H9 (cell line): Measurements from ENCODE around the gene HOXC10. TPM values are rescaled to one million over a fixed set of nuclear protein-coding genes. Genes with fewer than 3 reads are reported as not detected.

Source experiments
- DNase-seq: peaks from one replicate; pipeline ENCODE4 v3.0.0-alpha.2; 2017
- H2AFZ ChIP-seq: one replicate; pipeline ENCODE4 v1.6.1; 2013; ENCODE audit warnings: mild to moderate bottlenecking, low read length, control low read depth, moderate library complexity
- H2AK5ac ChIP-seq: 2 replicates; pipeline ENCODE4 v1.6.1; 2013; ENCODE audit warnings: low read length, control low read depth, mixed read lengths; ENCODE audit not compliant: insufficient read length
- H2BK120ac ChIP-seq: one replicate; pipeline ENCODE4 v1.6.1; 2013; ENCODE audit warnings: low read depth, mild to moderate bottlenecking, low read length, control low read depth, inconsistent platforms; ENCODE audit not compliant: poor library complexity, severe bottlenecking
- H2BK12ac ChIP-seq: 2 replicates; pipeline ENCODE4 v1.6.1; 2013; ENCODE audit warnings: low read length, control low read depth, mixed read lengths, low read depth; ENCODE audit not compliant: insufficient read length
- H2BK15ac ChIP-seq: 2 replicates; pipeline ENCODE4 v1.6.1; 2013; ENCODE audit warnings: low read depth, low read length, control low read depth
- H2BK20ac ChIP-seq: one replicate; pipeline ENCODE4 v1.6.1; 2013; ENCODE audit warnings: low read depth, mild to moderate bottlenecking, low read length, control low read depth, inconsistent platforms; ENCODE audit not compliant: poor library complexity, severe bottlenecking
- H2BK5ac ChIP-seq: 2 replicates; pipeline ENCODE4 v1.6.1; 2013; ENCODE audit warnings: low read length, control low read depth, mixed read lengths; ENCODE audit not compliant: insufficient read length
- H3K14ac ChIP-seq: 2 replicates; pipeline ENCODE4 v1.6.1; 2013; ENCODE audit warnings: low read length, control low read depth; ENCODE audit not compliant: insufficient read depth
- H3K18ac ChIP-seq: 2 replicates; pipeline ENCODE4 v1.6.1; 2013; ENCODE audit warnings: low read depth, mild to moderate bottlenecking, mixed read lengths, low read length, control low read depth; ENCODE audit not compliant: insufficient read length
- H3K23ac ChIP-seq: 2 replicates; pipeline ENCODE4 v1.6.1; 2013; ENCODE audit warnings: low read length, control low read depth, mixed read lengths, low read depth; ENCODE audit not compliant: insufficient read length
- H3K23me2 ChIP-seq: 2 replicates; pipeline ENCODE4 v1.6.1; 2013; ENCODE audit warnings: low read depth, mild to moderate bottlenecking, mixed read lengths, low read length, control low read depth; ENCODE audit not compliant: insufficient read length, poor library complexity, severe bottlenecking
- H3K27ac ChIP-seq: 2 replicates; pipeline ENCODE4 v1.5.1; 2013; ENCODE audit warnings: low read length, control low read depth, mixed read lengths, low read depth; ENCODE audit not compliant: insufficient read length
- H3K27me3 ChIP-seq: 2 replicates; pipeline ENCODE4 v1.6.1; 2013; ENCODE audit warnings: low read length, control low read depth, inconsistent platforms; ENCODE audit not compliant: insufficient read depth
- H3K4ac ChIP-seq: 2 replicates; pipeline ENCODE4 v1.6.1; 2013; ENCODE audit warnings: low read depth, mild to moderate bottlenecking, control low read depth, inconsistent platforms, low read length, moderate library complexity
- H3K4me1 ChIP-seq: 2 replicates; pipeline ENCODE4 v1.6.1; 2013; ENCODE audit warnings: low read length, control low read depth, inconsistent platforms; ENCODE audit not compliant: insufficient read depth
- H3K4me2 ChIP-seq: 2 replicates; pipeline ENCODE4 v1.6.1; 2013; ENCODE audit warnings: low read length, control low read depth, mixed read lengths; ENCODE audit not compliant: insufficient read length, insufficient read depth
- H3K56ac ChIP-seq: 2 replicates; pipeline ENCODE4 v1.6.1; 2013; ENCODE audit warnings: low read depth, mild to moderate bottlenecking, mixed read lengths, low read length, control low read depth; ENCODE audit not compliant: insufficient read length
- H3K79me1 ChIP-seq: 2 replicates; pipeline ENCODE4 v1.6.1; 2013; ENCODE audit warnings: low read depth, mild to moderate bottlenecking, moderate library complexity, low read length, control low read depth, inconsistent platforms; ENCODE audit not compliant: insufficient read depth, poor library complexity, severe bottlenecking
- H3K79me2 ChIP-seq: 2 replicates; pipeline ENCODE4 v1.6.1; 2013; ENCODE audit warnings: low read length, control low read depth, inconsistent platforms; ENCODE audit not compliant: insufficient read depth
- H3K9ac ChIP-seq: 2 replicates; pipeline ENCODE4 v1.6.1; 2013; ENCODE audit warnings: low read length, control low read depth, mixed read lengths; ENCODE audit not compliant: insufficient read length; ENCODE audit errors: extremely low read depth
- H3K9me3 ChIP-seq: one replicate; pipeline ENCODE4 v1.6.1; 2013; ENCODE audit warnings: low read depth, low read length, inconsistent platforms; ENCODE audit not compliant: control insufficient read depth
- H3T11ph ChIP-seq: one replicate; pipeline ENCODE4 v1.6.1; 2013; ENCODE audit warnings: mild to moderate bottlenecking, low read length, control low read depth, inconsistent platforms
- H4K20me1 ChIP-seq: one replicate; pipeline ENCODE4 v1.6.1; 2013; ENCODE audit not compliant: control insufficient read depth, insufficient read length, insufficient read depth
- H4K5ac ChIP-seq: 2 replicates; pipeline ENCODE4 v1.6.1; 2013; ENCODE audit warnings: low read depth, mild to moderate bottlenecking, mixed read lengths, low read length, control low read depth; ENCODE audit not compliant: insufficient read length
- H4K8ac ChIP-seq: replicated peaks from 2 replicates; pipeline ENCODE4 v1.6.1; 2013; ENCODE audit warnings: low read length, control low read depth, mixed read lengths, low read depth; ENCODE audit not compliant: insufficient read length
- H4K91ac ChIP-seq: 2 replicates; pipeline ENCODE4 v1.6.1; 2013; ENCODE audit warnings: low read depth, mild to moderate bottlenecking, moderate library complexity, mixed read lengths, low read length, control low read depth; ENCODE audit not compliant: insufficient read length
- H3K27ac Mint-ChIP-seq, 3 experiments: 2 replicates in 2 of 3; 3 replicates in 1 of 3; pipeline ENCODE4 v1.8.0; 2020 to 2021; ENCODE audit warnings: mixed read lengths in 3 of 3, mild to moderate bottlenecking in 1 of 3, moderate library complexity in 1 of 3
- H3K27me3 Mint-ChIP-seq: 2 replicates; pipeline ENCODE4 v1.8.0; 2021; ENCODE audit warnings: low read depth, mild to moderate bottlenecking, moderate library complexity, mixed read lengths
- H3K36me3 Mint-ChIP-seq, 3 experiments: 2 replicates in 2 of 3; 3 replicates in 1 of 3; pipeline ENCODE4 v1.8.0; 2020 to 2021; ENCODE audit warnings: low read depth in 3 of 3, mixed read lengths in 3 of 3; ENCODE audit not compliant: insufficient read depth in 1 of 3
- H3K4me1 Mint-ChIP-seq, 2 experiments: 2 replicates each; pipeline ENCODE4 v1.8.0; 2020; ENCODE audit warnings: mixed read lengths in 2 of 2
- H3K4me3 Mint-ChIP-seq, 2 experiments: 2 replicates in 1 of 2; 3 replicates in 1 of 2; pipeline ENCODE4 v1.8.0; 2020 to 2021; ENCODE audit warnings: mild to moderate bottlenecking in 2 of 2, mixed read lengths in 2 of 2, moderate library complexity in 1 of 2
- H3K9me3 Mint-ChIP-seq, 2 experiments: 2 replicates in 1 of 2; 3 replicates in 1 of 2; pipeline ENCODE4 v1.8.0; 2020; ENCODE audit warnings: mild to moderate bottlenecking in 2 of 2, mixed read lengths in 2 of 2, moderate library complexity in 1 of 2
- WGBS: extraction: QIAGEN DNeasy Blood & Tissue Kit; methylation state at CpG from one replicate; pipeline ENCODE4 v1.1.7; 2013; ENCODE audit warnings: missing lambda C conversion rate, low lambda C conversion rate, mixed read lengths; ENCODE audit not compliant: insufficient read length; ENCODE audit errors: extremely low coverage; 5-methylcytosine and 5-hydroxymethylcytosine counted together
- total RNA-seq: library from RNA; stranded (reverse); gene quantifications from 2 replicates; pipeline ENCODE4 v1.2.1, GENCODE V29; 2021
- TF ChIP-seq, protein P1 (sequence below): fragments of 200-600 bp; sonication (generic); conservative IDR thresholded peaks from 3 replicates; pipeline ENCODE4 v1.8.0; 2021; ENCODE audit warnings: antibody characterized with exemption, mild to moderate bottlenecking

The HOXC10 gene
- total RNA-seq, 1 experiment from 2014 or later: not detected

DNA sequence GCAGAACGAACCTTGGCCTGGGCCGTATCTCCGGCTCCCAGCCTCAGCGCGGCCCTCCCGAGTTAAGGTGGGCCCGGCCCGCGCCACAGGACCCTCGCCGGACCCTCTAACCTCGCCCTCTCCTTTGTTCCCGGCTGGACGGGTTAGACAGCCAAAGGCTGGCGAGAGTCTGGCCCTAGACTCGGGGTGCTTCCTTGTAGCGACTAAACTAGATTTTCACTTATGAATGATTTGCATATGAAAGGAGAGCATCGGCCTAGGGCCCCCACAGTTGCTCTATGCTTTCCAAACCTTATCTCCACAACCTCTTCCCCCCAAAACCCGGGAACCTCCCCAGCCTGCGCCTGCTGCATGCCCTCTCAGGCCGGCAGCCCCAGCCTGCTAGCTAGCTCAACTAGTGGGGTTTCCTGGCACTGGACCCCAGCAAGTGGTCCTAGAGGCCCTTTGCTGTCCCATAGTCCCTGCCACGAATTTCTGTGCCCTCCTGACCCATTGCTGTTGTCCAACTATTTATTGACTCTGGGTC is 49.9 kb downstream of the HOXC10 start:
- H3K9ac ChIP-seq: no peak overlapping the region
- H3K4me1 ChIP-seq: no peaks in the 10 kb centered on the region
- WGBS: no CpG with 5 or more reads among the region's 22 CpGs
- H2AFZ ChIP-seq: no peak overlapping the region
- H4K5ac ChIP-seq: no peak overlapping the region
- H4K8ac ChIP-seq: no peak overlapping the region
- no peak overlapping the region for H2AK5ac ChIP-seq
- no peaks in the 10 kb centered on the region for H3K79me1 ChIP-seq
- no peaks in the 10 kb centered on the region for H4K20me1 ChIP-seq
- no peak overlapping the region for H3T11ph ChIP-seq
- H3K4me2 ChIP-seq: no peak overlapping the region
- H3K23ac ChIP-seq: no peak overlapping the region
- DNase-seq: no peak
- no peak overlapping the region for H4K91ac ChIP-seq
- H3K14ac ChIP-seq: no peak overlapping the region
- H3K4me3 Mint-ChIP-seq: peak overlapping the region in 1 of 2 experiments; percentile 54; a peak in 1 of 5 replicates
- peaks cover 0 to 7% (median 0%) of the 10 kb centered on the region in 3 experiments; a peak in 2 of 7 replicates for H3K36me3 Mint-ChIP-seq
- H3K27ac Mint-ChIP-seq: no peak overlapping the region
- no peak overlapping the region for H2BK12ac ChIP-seq
- no peaks in the 10 kb centered on the region for H3K9me3 ChIP-seq
- H2BK15ac ChIP-seq: no peak overlapping the region
- no peak overlapping the region for H3K18ac ChIP-seq
- H3K27ac ChIP-seq: no peak overlapping the region
- H2BK120ac ChIP-seq: no peak overlapping the region
- H3K23me2 ChIP-seq: no peaks in the 10 kb centered on the region
- H3K79me2 ChIP-seq: no peaks in the 10 kb centered on the region
- no peak overlapping the region for H3K4ac ChIP-seq
- H3K56ac ChIP-seq: no peak overlapping the region
- H3K27me3 Mint-ChIP-seq: peaks cover 99% of the 10 kb centered on the region
- H2BK20ac ChIP-seq: no peak overlapping the region
- TF ChIP-seq, protein P1, sequence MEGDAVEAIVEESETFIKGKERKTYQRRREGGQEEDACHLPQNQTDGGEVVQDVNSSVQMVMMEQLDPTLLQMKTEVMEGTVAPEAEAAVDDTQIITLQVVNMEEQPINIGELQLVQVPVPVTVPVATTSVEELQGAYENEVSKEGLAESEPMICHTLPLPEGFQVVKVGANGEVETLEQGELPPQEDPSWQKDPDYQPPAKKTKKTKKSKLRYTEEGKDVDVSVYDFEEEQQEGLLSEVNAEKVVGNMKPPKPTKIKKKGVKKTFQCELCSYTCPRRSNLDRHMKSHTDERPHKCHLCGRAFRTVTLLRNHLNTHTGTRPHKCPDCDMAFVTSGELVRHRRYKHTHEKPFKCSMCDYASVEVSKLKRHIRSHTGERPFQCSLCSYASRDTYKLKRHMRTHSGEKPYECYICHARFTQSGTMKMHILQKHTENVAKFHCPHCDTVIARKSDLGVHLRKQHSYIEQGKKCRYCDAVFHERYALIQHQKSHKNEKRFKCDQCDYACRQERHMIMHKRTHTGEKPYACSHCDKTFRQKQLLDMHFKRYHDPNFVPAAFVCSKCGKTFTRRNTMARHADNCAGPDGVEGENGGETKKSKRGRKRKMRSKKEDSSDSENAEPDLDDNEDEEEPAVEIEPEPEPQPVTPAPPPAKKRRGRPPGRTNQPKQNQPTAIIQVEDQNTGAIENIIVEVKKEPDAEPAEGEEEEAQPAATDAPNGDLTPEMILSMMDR: no peak
- peaks cover 9 to 21% of the 10 kb centered on the region in 2 experiments for H3K4me1 Mint-ChIP-seq
- H2BK5ac ChIP-seq: no peak overlapping the region
- H3K9me3 Mint-ChIP-seq: peaks cover 3 to 9% of the 10 kb centered on the region in 2 experiments; a peak in 3 of 5 replicates
- peaks cover 98% of the 10 kb centered on the region for H3K27me3 ChIP-seq
